Measurements from ENCODE around the gene VAV2. TPM values are rescaled to one million over a fixed set of nuclear protein-coding genes. Genes with fewer than 3 reads are reported as not detected.

Gene VAV2
- total RNA-seq, 1 donor from 2014 or later = 47.0 TPM

GRCh38 chr9:133884907-133885744 is 107.0 kb downstream of the VAV2 start:
- no peak for TF ChIP-seq CTCF (conservative IDR thresholded peaks at IDR 0.05)

GRCh38 chr9:133882849-133883755 is 109.0 kb downstream of the VAV2 start:
- Mint-ChIP-seq H3K9me3 (no peaks in the 10 kb centered on the region), H3K4me1 (peaks cover 56% of the 10 kb centered on the region), H3K27ac (ENCODE audit: unreplicated experiment) (peak overlapping the region; percentile 27), H3K4me3 (no peak overlapping the region), H3K27me3 (ENCODE audit: low read depth) (no peaks in the 10 kb centered on the region), H3K36me3 (ENCODE audit: low read depth) (no peaks in the 10 kb centered on the region)
- no peak for TF ChIP-seq CTCF (conservative IDR thresholded peaks at IDR 0.05)
- no peak for DNase-seq (ENCODE audit: low read depth, low spot score)

More at GRCh38 chr9:133884907-133885744, 107.0 kb downstream of the VAV2 start:
- DNase-seq (ENCODE audit: low read depth, low spot score) = no peak
- H3K27me3 Mint-ChIP-seq (ENCODE audit: low read depth) = no peaks in the 10 kb centered on the region
- H3K4me3 Mint-ChIP-seq = no peak overlapping the region
- H3K27ac Mint-ChIP-seq (ENCODE audit: unreplicated experiment) = peak overlapping the region; percentile 59
- peaks cover 68% of the 10 kb centered on the region for H3K4me1 Mint-ChIP-seq
- H3K36me3 Mint-ChIP-seq (ENCODE audit: low read depth) = no peaks in the 10 kb centered on the region
- no peaks in the 10 kb centered on the region for H3K9me3 Mint-ChIP-seq

GRCh38 chr9:133881671-133882381 is 110.3 kb downstream of the VAV2 start:
- peaks cover 46% of the 10 kb centered on the region for H3K4me1 Mint-ChIP-seq
- no peak for TF ChIP-seq CTCF (conservative IDR thresholded peaks at IDR 0.05)
- no peak overlapping the region for H3K27ac Mint-ChIP-seq (ENCODE audit: unreplicated experiment)
- peak overlapping the region; percentile 38 for H3K4me3 Mint-ChIP-seq
- H3K9me3 Mint-ChIP-seq = no peaks in the 10 kb centered on the region
- DNase-seq (ENCODE audit: low read depth, low spot score) = no peak
- no peaks in the 10 kb centered on the region for H3K36me3 Mint-ChIP-seq (ENCODE audit: low read depth)
- no peaks in the 10 kb centered on the region for H3K27me3 Mint-ChIP-seq (ENCODE audit: low read depth)

GRCh38 chr9:133880851-133881661 is 111.1 kb downstream of the VAV2 start:
- Mint-ChIP-seq H3K4me3 (no peak overlapping the region), H3K9me3 (no peaks in the 10 kb centered on the region), H3K4me1 (peaks cover 46% of the 10 kb centered on the region), H3K27ac (ENCODE audit: unreplicated experiment) (peak overlapping the region; percentile 71), H3K36me3 (ENCODE audit: low read depth) (no peaks in the 10 kb centered on the region), H3K27me3 (ENCODE audit: low read depth) (no peaks in the 10 kb centered on the region)
- no peak for DNase-seq (ENCODE audit: low read depth, low spot score)
- TF ChIP-seq CTCF (conservative IDR thresholded peaks at IDR 0.05) = no peak
